ENCODE results near the gene MAF.

- TF ChIP-seq CTCF (conservative IDR thresholded peaks at IDR 0.05; ENCODE audit: low read length) (no peak), EZH2phosphoT487 (IDR thresholded peaks at IDR 0.05; ENCODE audit: borderline replicate concordance) (no peak)
These were observed 2.1 kb upstream of the MAF start for GRCh38 chr16:79602628-79603014.
